Activated naive CD8-positive, alpha-beta T cell treated with anti-CD3 and anti-CD28 coated beads for 36 hours (primary cell): ENCODE measurements around the gene ADGRA1. TPM values are rescaled to one million over a fixed set of nuclear protein-coding genes. Genes with fewer than 3 reads are reported as not detected.

Experiments
- DNase-seq: peaks from one replicate; pipeline ENCODE4 v3.0.0; 2021
- H3K27ac Mint-ChIP-seq: one replicate; pipeline ENCODE4 v1.8.0; 2022; ENCODE audit warnings: mild to moderate bottlenecking, moderate library complexity, mixed read lengths
- H3K27me3 Mint-ChIP-seq: one replicate; pipeline ENCODE4 v1.8.0; 2022; ENCODE audit warnings: mild to moderate bottlenecking, mixed read lengths
- H3K36me3 Mint-ChIP-seq: one replicate; pipeline ENCODE4 v1.8.0; 2021; ENCODE audit warnings: mild to moderate bottlenecking, mixed read lengths
- H3K4me1 Mint-ChIP-seq: one replicate; pipeline ENCODE4 v1.8.0; 2021; ENCODE audit warnings: mixed read lengths
- H3K4me3 Mint-ChIP-seq: one replicate; pipeline ENCODE4 v1.8.0; 2022; ENCODE audit warnings: mild to moderate bottlenecking, moderate library complexity, mixed read lengths
- H3K9me3 Mint-ChIP-seq: one replicate; pipeline ENCODE4 v1.8.0; 2022; ENCODE audit warnings: mixed read lengths
- total RNA-seq, 2 experiments: library from RNA; stranded (reverse); gene quantifications; one replicate each; pipeline ENCODE4 v1.2.3, GENCODE V29; 2021

Gene ADGRA1
- total RNA-seq, 2 experiments from 2014 or later, result not detected

DNA sequence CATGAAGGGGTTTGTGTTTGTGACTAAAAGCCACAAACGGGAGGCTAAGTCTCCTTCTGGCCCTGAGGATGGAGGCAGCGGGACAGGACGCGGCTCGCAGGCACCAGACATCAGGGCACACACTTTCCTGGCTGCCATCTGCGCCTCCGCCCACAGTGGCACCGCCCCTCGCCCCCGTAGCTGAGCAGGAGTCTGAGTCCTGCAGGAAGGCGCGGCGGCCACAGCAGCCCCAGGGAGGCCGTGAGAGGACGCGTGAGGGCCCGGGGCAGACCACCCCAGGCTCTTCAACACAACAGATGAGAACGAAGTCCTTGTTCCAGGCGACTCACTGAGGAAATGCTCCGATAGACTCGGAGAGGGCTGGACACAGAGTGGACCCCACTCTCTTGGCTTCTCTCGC is 6.6 kb downstream of the ADGRA1 start:
- no peak for DNase-seq
- no peak overlapping the region for H3K27ac Mint-ChIP-seq
- H3K36me3 Mint-ChIP-seq, result no peaks in the 10 kb centered on the region
- peaks cover 14% of the 10 kb centered on the region for H3K27me3 Mint-ChIP-seq
- no peak overlapping the region for H3K4me3 Mint-ChIP-seq
- H3K4me1 Mint-ChIP-seq, result no peaks in the 10 kb centered on the region
- no peaks in the 10 kb centered on the region for H3K9me3 Mint-ChIP-seq

DNA sequence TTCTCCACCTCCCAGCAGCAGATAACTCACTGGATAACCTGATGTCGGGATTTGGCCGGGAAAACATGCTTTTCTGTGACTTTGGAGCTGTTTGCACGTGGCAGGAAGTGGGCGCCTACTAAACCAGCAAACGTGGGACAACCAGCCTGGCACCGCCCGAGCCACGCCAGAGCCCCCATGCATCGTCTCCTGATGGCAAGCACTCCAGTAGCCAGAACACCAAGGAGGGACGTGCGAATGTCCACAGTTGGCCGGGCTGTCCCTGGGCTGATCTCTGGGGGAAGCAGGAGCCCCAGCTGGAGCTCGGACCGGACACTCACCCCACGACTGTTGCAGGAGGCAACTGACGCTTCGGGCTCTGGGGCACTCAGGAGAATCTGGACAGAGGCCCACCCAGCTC is 7.1 kb downstream of the ADGRA1 start:
- H3K36me3 Mint-ChIP-seq, result no peaks in the 10 kb centered on the region
- H3K27ac Mint-ChIP-seq, result no peak overlapping the region
- H3K4me1 Mint-ChIP-seq, result no peaks in the 10 kb centered on the region
- no peak overlapping the region for H3K4me3 Mint-ChIP-seq
- DNase-seq, result no peak
- no peaks in the 10 kb centered on the region for H3K9me3 Mint-ChIP-seq
- peaks cover 9% of the 10 kb centered on the region for H3K27me3 Mint-ChIP-seq

DNA sequence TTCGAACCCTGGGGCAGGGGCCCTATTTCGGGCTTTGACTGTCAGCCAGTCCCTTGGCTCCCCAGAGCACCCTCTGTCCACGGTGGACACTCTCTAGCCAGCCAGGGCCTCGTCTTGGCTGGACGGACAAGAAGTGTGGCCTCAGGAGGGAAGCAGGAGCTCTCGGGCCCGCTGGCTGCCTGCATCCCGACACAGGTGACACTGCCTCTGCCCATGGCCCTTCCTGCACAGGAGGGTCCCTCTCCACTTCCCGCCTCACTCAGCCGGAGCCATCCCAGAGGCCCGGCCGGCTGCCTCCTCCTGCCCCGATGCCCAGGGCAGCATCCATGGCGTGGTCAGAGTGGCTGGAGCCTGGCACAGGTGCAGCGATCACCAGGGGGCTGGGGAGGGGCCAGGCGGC is 7.9 kb downstream of the ADGRA1 start:
- no peak overlapping the region for H3K27ac Mint-ChIP-seq
- DNase-seq, result no peak
- H3K4me3 Mint-ChIP-seq, result no peak overlapping the region
- no peaks in the 10 kb centered on the region for H3K4me1 Mint-ChIP-seq
- no peaks in the 10 kb centered on the region for H3K36me3 Mint-ChIP-seq
- peaks cover 3% of the 10 kb centered on the region for H3K27me3 Mint-ChIP-seq
- no peaks in the 10 kb centered on the region for H3K9me3 Mint-ChIP-seq

DNA sequence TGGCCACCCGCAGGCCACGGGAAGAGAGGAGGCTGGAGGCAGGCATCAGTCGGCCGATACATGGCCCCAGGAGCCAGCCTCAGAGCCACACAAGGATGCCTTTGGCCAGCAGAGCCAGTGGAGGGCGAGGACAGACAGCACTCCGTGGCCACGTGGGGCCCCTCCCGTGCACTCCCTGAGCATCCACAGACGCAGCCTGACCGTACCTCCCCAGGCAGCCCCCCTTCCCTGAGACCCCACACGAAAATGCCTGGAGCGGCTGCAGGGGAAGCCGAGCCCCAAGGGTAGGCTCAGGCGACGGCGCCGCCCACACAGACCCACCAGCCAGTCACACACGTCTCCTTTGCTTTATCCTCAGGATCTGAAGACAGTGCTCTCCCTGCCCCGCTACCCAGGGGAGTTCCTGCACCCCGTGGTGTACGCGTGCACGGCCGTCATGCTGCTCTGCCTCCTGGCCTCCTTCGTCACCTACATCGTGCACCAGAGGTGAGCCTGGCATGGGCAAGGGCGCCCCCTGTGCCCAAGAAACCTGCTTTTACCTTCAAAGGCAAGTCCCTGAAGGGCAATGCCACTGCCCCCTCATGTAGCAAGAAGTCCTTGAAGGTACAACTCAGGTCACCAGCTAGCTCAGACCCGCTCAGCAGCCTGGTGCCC is 9.0 kb downstream of the ADGRA1 start:
- peaks cover 8% of the 10 kb centered on the region for H3K27me3 Mint-ChIP-seq
- peaks cover 3% of the 10 kb centered on the region for H3K4me1 Mint-ChIP-seq
- DNase-seq, result peak; percentile 16
- no peak overlapping the region for H3K4me3 Mint-ChIP-seq
- no peaks in the 10 kb centered on the region for H3K9me3 Mint-ChIP-seq
- no peak overlapping the region for H3K27ac Mint-ChIP-seq
- H3K36me3 Mint-ChIP-seq, result no peaks in the 10 kb centered on the region

DNA sequence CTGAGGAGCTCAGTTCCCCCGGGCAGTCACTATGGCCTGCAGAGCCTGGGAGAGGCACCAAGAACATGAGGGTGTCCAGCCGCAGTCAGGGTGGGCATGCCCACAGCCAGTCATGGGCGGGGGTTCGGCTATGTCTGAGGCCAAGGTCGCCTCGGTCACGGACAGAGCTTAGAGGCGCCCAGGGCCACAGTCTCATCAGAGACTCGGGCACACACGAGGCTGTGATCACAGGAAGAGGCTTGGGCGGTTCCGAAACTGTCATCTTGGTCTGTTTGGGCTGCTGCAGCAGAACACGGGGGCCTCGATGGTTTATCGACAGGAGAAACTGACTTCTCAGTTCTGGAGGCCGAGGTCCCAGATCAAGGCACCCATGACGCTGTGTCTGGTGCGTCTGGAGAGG is 9.7 kb downstream of the ADGRA1 start:
- no peaks in the 10 kb centered on the region for H3K36me3 Mint-ChIP-seq

DNA sequence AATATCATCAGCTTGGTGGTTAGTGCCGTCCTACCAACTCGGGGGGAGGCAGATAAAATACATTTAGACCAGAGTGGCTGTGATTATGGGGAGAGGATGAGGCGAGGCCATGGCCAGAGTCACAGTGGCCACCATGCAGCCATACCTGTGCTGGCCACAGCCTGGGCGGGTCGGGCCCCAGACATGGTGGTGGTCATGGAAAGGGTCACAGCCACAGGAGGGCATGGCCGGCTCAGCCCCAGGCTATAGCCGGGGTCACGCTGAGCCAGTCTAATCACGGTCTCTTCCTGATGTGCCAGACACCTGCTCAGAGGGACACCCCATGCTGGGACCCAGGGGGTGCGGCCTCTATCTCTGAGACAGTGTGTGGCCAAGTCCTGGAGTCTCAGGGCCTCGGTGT is 10.2 kb downstream of the ADGRA1 start:
- Mint-ChIP-seq H3K9me3 (no peaks in the 10 kb centered on the region), H3K36me3 (no peaks in the 10 kb centered on the region), H3K27me3 (peaks cover 14% of the 10 kb centered on the region), H3K4me1 (peaks cover 3% of the 10 kb centered on the region), H3K4me3 (no peak overlapping the region), H3K27ac (no peak overlapping the region)
- no peak for DNase-seq

More for the DNA sequence above, 9.7 kb downstream of the ADGRA1 start:
- Mint-ChIP-seq H3K4me3 (no peak overlapping the region), H3K27me3 (peaks cover 14% of the 10 kb centered on the region), H3K27ac (no peak overlapping the region), H3K9me3 (no peaks in the 10 kb centered on the region), H3K4me1 (peaks cover 3% of the 10 kb centered on the region)
- no peak for DNase-seq

DNA sequence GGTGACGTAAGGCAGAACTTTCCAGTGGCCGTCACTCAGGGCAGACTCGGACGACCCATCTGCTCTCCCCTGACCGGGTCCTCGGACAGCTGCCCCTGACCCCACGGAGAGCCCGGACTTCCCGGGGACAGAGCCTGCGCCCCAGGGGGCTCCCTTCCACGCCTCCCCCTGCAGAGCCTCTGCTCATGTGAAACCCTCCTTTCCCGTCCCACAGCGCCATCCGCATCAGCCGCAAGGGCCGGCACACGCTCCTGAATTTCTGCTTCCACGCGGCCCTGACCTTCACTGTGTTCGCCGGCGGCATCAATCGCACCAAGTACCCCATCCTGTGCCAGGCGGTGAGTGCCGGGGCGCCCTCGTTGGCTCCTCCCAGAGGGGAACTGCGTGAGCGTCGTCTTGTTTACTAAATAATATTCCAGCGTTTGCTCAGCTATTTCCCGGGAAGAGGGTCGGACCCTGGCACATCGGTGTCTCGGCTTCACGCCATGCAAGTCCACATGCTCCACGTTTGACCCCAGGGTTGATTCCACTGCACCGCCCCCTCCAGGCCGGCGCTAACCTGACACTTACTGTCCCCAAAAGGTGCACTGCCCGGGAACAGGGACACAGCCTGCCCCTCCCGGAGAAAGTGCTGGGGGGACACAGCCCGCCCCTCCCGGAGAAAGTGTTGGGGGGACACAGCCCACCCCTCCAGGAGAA is 10.9 kb downstream of the ADGRA1 start:
- peaks cover 14% of the 10 kb centered on the region for H3K27me3 Mint-ChIP-seq
- peaks cover 3% of the 10 kb centered on the region for H3K4me1 Mint-ChIP-seq
- no peak overlapping the region for H3K27ac Mint-ChIP-seq
- no peaks in the 10 kb centered on the region for H3K36me3 Mint-ChIP-seq
- no peaks in the 10 kb centered on the region for H3K9me3 Mint-ChIP-seq
- H3K4me3 Mint-ChIP-seq, result no peak overlapping the region
- no peak for DNase-seq

DNA sequence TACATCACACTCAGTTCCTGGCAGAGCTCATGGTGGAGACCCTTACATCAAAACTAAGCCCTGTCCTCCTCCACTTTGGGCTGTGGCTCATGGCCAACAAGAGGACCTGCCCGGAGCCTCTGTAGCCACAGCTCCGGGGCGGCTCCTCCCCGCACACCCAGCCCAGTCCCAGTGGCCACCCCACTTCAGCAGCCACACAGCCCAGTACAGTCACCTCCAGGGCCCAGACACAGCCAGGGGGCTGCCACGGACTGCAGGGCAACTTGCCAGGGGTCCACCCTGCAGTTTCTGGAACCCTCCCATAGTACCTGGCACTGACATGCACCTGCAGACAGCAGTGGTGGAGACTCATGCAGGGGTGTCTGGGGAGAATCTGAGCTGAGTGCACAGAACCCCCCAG is 11.8 kb downstream of the ADGRA1 start:
- H3K36me3 Mint-ChIP-seq, result no peaks in the 10 kb centered on the region
- peaks cover 14% of the 10 kb centered on the region for H3K27me3 Mint-ChIP-seq
- peaks cover 3% of the 10 kb centered on the region for H3K4me1 Mint-ChIP-seq
- no peak for DNase-seq
- no peak overlapping the region for H3K4me3 Mint-ChIP-seq
- H3K27ac Mint-ChIP-seq, result no peak overlapping the region
- H3K9me3 Mint-ChIP-seq, result no peaks in the 10 kb centered on the region

DNA sequence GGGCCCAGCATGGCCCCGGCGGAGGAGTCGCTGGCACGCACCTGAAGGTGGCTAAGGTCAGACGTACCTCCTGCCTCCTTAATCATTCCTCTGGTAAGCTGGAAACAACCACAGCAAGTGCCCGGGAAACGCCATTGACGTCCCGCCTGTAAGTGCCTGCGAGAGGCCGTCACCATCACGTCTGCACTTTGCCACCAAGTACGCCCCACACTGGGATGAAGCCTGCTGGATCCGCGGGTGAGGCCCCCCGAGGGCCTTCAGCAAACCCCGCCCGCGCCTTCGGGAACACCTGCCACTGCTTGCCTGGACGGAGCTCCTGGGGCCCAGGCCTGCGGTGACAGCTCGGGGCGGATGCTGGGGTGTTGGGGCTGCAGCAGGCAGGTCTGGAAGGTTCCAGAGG is 12.5 kb downstream of the ADGRA1 start:
- H3K9me3 Mint-ChIP-seq, result no peaks in the 10 kb centered on the region
- no peak for DNase-seq
- peaks cover 14% of the 10 kb centered on the region for H3K27me3 Mint-ChIP-seq
- H3K27ac Mint-ChIP-seq, result no peak overlapping the region
- H3K4me3 Mint-ChIP-seq, result no peak overlapping the region
- H3K36me3 Mint-ChIP-seq, result no peaks in the 10 kb centered on the region
- H3K4me1 Mint-ChIP-seq, result peaks cover 3% of the 10 kb centered on the region

DNA sequence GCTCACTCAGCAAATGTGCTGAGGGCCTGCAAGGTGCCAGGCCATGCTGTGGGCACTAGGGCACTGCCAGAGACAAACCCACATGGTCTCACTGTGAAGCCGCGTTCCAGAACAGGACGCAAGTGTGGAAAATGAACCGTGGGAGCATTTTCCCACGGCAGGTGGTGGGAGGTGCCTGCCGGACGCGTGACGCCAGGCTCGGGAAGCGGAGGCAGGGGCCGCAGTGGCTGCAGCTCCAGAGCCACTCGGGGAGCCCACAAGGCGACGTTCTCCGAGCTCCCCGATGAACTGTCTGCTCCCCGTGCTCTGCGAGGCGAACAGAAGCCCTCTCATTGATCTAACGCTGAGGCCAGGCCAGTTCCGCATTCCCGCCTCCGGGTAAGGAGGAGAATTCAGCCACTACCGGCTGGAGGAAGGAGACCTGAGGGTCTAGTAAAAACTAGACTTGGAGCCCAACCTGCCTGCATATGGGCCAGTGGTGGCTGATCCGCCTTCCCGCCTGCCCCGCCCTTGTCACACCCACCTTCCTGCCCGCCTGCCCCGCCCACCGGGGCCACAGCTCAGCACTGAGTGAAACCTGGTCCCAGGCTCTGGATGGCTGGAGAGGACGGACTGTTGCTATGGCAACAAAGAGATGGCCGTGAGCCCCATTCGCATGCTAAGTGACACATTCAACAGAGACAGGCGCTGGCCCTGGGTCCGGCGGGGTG is 13.1 kb downstream of the ADGRA1 start:
- H3K27ac Mint-ChIP-seq, result no peak overlapping the region
- H3K36me3 Mint-ChIP-seq, result no peaks in the 10 kb centered on the region
- DNase-seq, result peak; percentile 46
- H3K27me3 Mint-ChIP-seq, result peaks cover 14% of the 10 kb centered on the region
- H3K4me1 Mint-ChIP-seq, result peaks cover 3% of the 10 kb centered on the region
- no peak overlapping the region for H3K4me3 Mint-ChIP-seq
- H3K9me3 Mint-ChIP-seq, result no peaks in the 10 kb centered on the region

DNA sequence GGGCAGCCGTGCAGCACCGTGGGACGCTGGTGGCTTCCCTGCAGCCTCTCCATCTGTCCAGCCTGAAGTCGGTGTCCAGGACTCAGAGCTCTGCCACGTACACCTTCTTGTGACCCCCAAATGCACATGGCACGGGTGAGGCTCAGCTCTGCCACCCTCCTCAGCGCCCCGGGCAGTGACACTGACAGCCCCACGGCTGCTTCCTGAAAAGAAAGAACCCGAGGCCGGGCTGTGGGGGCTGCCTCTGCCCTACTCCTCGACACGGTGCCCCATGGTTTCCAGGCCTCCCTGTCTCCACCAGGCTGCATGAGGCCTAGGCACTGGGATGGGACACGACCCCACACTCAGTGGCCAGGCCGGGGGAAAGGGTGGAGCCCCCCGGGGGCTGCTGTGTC is 13.7 kb downstream of the ADGRA1 start:
- Mint-ChIP-seq H3K9me3 (no peaks in the 10 kb centered on the region), H3K4me3 (no peak overlapping the region), H3K27me3 (peaks cover 14% of the 10 kb centered on the region), H3K36me3 (no peaks in the 10 kb centered on the region), H3K27ac (no peak overlapping the region), H3K4me1 (peaks cover 3% of the 10 kb centered on the region)
- no peak for DNase-seq

DNA sequence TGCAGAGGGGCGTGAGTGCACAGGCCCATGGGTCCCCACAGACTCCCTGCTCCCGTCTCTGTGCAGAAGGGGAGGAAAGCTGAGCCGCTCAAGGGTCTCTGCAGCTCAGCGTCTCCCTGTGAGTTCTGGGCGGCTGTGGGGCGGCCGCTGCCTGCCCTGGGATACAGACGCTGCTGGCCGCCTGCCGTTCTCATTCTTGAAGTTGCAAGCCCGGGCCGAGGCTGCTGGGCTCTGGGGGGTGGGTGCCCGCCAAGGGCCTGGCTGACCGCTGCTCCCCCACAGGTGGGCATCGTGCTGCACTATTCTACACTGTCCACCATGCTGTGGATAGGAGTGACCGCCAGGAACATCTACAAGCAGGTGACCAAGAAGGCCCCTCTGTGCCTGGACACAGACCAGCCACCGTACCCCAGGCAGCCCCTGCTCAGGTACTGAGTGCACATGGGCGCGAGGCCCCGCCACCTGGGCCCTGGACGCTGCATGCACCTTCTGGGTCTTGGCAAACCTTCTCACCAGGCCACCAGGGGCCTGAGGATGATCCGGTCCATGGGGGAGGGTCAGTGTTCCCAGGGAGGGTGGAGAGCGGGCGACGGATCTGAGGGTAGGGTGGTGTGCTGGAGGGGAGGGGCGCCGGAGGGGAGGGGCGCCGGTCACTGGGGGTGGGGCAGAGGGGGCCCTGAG is 14.8 kb downstream of the ADGRA1 start:
- no peak overlapping the region for H3K4me3 Mint-ChIP-seq
- H3K9me3 Mint-ChIP-seq, result peaks cover 9% of the 10 kb centered on the region

DNA sequence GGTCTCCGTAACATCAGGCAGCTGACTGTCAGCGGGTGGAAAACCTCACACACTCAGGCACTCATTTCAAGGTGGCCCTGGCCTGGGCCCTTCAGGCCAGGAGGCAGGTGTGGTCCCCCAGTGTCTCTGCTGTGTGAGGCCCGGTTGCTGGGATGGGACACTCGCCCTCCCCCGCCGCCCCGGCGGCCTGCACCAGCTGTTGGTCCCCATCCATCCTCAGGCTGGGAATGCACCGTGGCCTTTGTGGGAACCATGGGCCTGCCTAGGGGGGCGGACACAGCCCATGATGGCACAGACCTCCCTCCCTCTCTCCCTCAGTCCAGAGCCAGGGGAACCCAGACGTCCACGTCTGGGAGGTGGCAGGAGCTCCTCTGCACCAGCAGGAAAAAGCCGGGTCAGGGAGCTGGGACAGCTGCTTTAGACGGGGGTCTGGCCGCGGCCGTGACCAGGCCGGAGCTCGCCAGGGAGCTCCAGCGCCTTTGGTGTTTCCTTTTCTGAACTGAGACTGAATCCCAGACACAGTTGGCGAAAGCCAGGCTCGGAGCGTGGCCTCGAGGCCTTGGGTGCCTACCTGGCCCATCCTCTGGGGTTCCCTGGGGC is 15.7 kb downstream of the ADGRA1 start:
- DNase-seq, result no peak
- peaks cover 14% of the 10 kb centered on the region for H3K27me3 Mint-ChIP-seq
- no peak overlapping the region for H3K27ac Mint-ChIP-seq
- H3K9me3 Mint-ChIP-seq, result peaks cover 14% of the 10 kb centered on the region
- no peaks in the 10 kb centered on the region for H3K36me3 Mint-ChIP-seq
- peaks cover 3% of the 10 kb centered on the region for H3K4me1 Mint-ChIP-seq
- H3K4me3 Mint-ChIP-seq, result no peak overlapping the region

More for the DNA sequence above, 14.8 kb downstream of the ADGRA1 start:
- Mint-ChIP-seq H3K36me3 (no peaks in the 10 kb centered on the region), H3K27me3 (peaks cover 14% of the 10 kb centered on the region), H3K4me1 (peaks cover 3% of the 10 kb centered on the region), H3K27ac (no peak overlapping the region)
- DNase-seq, result no peak

DNA sequence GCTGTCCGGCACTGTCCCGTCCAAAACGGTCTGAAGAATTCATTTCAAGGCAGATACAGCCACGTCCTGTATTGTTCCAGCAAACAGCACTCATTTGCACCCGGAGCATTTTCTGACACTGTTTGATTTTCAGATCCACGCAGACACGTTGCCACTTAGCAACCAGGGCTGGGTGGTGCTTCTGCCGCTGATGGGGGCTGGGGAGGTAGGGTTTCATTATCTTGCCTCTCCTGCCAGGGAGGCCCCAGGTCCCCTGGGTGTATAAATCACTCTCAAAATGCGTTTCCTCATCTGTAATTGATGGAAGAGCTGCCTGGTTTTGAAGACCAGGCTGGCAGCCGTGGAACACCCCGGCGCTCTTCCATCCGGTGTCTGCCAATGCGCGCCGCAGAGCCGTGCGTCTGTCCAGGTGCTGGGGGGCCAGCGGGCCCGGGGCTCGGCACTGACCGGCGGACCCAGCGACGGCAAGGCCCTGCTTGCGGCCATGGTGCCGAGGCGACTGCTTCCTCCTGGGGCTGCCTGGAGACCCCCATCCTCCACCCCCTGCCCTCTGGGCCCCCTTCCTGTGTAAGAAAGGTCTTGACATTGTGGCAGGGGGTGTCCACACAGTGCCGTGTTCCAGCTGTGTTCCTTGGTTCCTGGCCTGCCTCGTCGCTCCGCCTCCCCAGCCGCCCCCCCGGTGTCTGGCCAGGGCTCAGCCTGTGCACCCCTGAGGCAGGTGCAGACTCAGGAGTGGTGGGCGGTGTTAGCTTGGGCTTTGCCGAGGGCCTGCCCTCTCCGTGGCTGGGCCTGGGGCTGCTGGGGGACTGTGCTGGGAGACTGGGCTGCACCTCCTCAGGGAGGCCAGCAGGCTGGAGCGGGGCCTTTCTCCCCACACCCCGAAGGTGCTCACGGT is 16.6 kb downstream of the ADGRA1 start:
- no peak overlapping the region for H3K4me3 Mint-ChIP-seq
- H3K4me1 Mint-ChIP-seq, result peaks cover 3% of the 10 kb centered on the region
- no peak overlapping the region for H3K27ac Mint-ChIP-seq

More for the DNA sequence above, 16.6 kb downstream of the ADGRA1 start:
- Mint-ChIP-seq H3K36me3 (no peaks in the 10 kb centered on the region), H3K27me3 (peaks cover 14% of the 10 kb centered on the region), H3K9me3 (peaks cover 20% of the 10 kb centered on the region)
- no peak for DNase-seq
